HG02970 (cell line): ENCODE results near the gene GALE.

ENCODE experiments used
- ATAC-seq: cut with Tn5 transposase; IDR thresholded peaks from one replicate; pipeline ENCODE4 v1.9.1; 2021; ENCODE audit warnings: mild to moderate bottlenecking, moderate library complexity, moderate number of reproducible peaks; ENCODE audit not compliant: unreplicated experiment, low FRiP score

GALE gene

DNA sequence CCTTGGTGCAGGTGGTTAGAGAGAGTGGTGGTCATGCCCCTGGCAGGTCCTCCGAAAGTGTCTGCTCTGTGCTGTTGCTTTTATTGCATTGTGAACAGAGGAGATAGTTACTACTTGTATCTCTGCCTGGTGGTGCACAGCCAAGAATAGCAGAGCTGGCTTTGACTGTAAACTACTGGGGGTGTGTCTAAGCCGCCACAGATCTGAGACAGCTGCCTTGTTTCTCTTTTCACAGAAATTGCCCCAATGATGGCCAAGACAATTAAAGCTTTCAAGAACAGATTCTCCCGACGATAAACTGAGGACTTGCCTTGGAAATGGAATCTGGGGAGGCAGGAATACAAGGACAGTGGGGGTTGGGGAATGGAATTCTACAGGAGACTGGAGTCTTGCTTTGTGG lies 41.3 kb downstream of the GALE start:
- ATAC-seq = no peak

DNA sequence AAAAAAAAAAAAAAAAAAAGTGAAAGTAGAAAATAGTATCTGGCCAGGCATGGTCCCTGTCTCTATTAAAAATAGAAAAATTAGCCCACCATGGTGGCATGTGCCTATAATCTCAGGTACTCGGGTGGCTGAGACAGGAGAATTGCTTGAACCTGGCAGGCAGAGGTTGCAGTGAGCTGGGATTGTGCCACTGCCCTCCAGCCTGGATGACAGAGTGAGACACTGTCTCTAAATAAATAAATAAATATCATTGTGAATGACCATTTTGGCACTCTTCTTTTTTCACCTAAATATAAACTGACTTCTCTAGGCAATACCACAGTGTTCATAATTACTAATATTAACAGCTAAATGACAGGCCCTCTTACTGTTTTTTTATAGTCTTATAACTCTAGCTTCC lies 42.7 kb downstream of the GALE start:
- no peak for ATAC-seq

DNA sequence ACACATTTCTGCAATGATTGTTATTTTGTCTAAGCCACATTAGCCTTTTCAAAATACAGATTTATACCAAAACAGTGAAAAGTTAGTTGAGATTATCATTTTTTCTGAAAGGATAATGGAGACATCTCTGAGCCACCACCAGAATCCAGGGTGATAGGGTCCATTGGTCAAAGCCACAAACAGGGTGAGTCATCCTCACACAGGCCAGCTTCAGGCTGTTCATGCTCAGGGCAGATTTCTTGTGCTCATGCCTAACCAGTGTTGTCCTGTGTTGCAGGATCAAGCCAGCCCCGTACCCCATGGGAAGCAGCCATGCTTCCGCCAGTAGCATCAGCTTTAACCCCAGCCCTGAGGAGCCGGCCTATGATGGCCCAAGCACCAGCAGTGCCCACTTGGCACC lies 43.9 kb downstream of the GALE start:
- ATAC-seq = no peak

DNA sequence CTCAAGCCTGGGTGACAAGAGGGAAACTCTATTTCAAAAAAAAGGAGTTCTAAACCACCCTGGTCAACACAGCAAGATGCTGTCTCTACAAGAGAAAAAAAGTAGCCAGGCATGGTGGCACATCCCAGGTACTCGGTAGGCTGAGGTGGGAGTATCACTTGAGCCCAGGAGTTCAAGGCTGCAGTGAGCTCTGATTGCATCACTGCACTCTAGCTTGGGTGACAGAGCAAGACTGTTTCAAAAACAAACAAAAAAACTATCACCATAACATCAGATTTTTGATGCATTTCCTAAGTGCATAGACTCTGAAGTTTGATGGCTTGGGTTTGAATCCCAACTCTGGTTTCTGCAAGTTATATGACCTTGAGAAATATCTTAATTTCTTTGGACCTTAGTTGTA lies 47.6 kb downstream of the GALE start:
- ATAC-seq = no peak

DNA sequence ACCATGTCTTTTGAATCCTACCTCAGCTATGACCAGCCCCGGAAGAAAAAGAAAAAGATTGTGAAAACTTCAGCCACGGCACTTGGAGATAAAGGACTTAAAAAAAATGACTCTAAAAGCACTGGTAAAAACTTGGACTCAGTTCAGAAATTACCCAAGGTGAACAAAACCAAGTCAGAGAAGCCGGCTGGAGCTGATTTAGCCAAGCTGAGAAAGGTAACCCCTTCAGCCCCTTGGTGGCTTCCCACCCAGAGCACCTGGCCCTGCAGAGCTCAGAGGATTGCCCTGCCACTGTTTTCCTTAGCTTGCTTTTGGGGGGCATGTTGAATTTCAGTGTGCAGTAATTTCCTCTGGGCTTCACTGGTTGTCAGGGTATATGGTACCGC lies 48.7 kb downstream of the GALE start:
- no peak for ATAC-seq

DNA sequence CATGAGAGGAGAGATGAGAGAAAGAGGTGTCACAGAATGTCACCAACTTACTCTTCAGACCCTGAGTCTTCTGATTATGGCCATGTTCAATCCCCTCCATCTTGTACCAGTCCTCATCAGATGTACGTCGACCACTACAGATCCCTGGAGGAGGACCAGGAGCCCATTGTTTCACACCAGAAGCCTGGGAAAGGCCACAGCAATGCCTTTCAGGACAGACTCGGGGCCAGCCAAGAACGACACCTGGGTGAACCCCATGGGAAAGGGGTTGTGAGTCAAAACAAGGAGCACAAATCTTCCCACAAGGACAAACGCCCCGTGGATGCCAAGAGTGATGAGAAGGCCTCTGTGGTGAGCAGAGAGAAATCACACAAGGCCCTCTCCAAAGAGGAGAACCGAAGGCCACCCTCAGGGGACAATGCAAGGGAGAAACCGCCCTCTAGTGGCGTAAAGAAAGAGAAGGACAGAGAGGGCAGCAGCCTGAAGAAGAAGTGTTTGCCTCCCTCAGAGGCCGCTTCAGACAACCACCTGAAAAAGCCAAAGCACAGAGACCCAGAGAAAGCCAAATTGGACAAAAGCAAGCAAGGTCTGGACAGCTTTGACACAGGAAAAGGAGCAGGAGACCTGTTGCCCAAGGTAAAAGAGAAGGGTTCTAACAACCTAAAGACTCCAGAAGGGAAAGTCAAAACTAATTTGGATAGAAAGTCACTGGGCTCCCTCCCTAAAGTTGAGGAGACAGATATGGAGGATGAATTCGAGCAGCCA lies 49.3 kb downstream of the GALE start:
- no peak for ATAC-seq

DNA sequence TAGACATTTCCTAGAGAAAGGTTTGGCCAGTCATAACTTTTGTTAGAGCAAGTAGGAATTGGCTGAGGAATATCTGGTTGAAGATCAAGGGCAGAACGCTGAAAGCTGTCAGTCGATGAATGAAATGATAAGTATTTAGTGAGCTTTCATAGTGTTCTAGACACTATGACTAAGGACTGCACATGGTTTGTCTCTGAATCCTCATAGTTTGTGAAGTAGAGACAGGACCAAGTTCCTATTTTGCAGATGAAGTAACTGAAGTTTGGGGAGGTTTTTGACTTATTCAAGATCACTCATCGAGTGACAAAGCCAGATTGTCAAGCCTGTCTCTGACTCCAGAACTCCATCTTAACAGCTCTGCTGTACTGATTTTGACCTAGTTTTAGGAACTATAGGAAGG lies 52.5 kb downstream of the GALE start:
- no peak for ATAC-seq
